Keratinocyte (primary cell): Measurements from ENCODE around the gene INPP5E. TPM values are rescaled to one million over a fixed set of nuclear protein-coding genes. Genes with fewer than 3 reads are reported as not detected.

Source experiments
- DNase-seq: peaks from one replicate; pipeline ENCODE4 v3.0.0-alpha.2; 2011; ENCODE audit warnings: low read depth, missing footprints, low spot score
- FAIRE-seq: peaks from 2 replicates; lab custom pipeline; 2011; peaks lifted over from hg19 to GRCh38; lab: Jason Lieb, UNC
- H2AFZ ChIP-seq: 2 replicates; pipeline ENCODE4 v1.6.0; 2012; ENCODE audit warnings: low read length, control low read depth, inconsistent platforms; ENCODE audit not compliant: control insufficient read depth
- H3K27ac ChIP-seq: 2 replicates; pipeline ENCODE4 v1.5.1; 2011; ENCODE audit warnings: low read length; ENCODE audit not compliant: control insufficient read depth, insufficient read depth
- H3K27me3 ChIP-seq: 3 replicates; pipeline ENCODE4 v1.6.0; 2011; ENCODE audit warnings: low read length; ENCODE audit not compliant: control insufficient read depth, insufficient read depth; ENCODE audit errors: extremely low read depth
- H3K36me3 ChIP-seq, 2 experiments: 2 replicates in 1 of 2; 3 replicates in 1 of 2; pipeline ENCODE4 v1.5.1; 2011; ENCODE audit warnings: low read length in 2 of 2, mild to moderate bottlenecking in 1 of 2; ENCODE audit not compliant: control insufficient read depth in 2 of 2, insufficient read depth in 2 of 2; ENCODE audit errors: extremely low read depth in 1 of 2
- H3K4me1 ChIP-seq: 3 replicates; pipeline ENCODE4 v1.5.1; 2011; ENCODE audit warnings: low read length; ENCODE audit not compliant: control insufficient read depth, insufficient read depth; ENCODE audit errors: extremely low read depth
- H3K4me2 ChIP-seq: 3 replicates; pipeline ENCODE4 v1.6.0; 2011; ENCODE audit warnings: low read depth, low read length; ENCODE audit not compliant: control insufficient read depth, insufficient read depth; ENCODE audit errors: extremely low read depth
- H3K4me3 ChIP-seq, 3 experiments: fragments of 200-600 bp in 1 of 3; sonication (generic) in 1 of 3; 2 replicates in 2 of 3; 3 replicates in 1 of 3; pipeline ENCODE4 v1.5.1; 2011 to 2016; ENCODE audit warnings: low read length in 3 of 3, mild to moderate bottlenecking in 3 of 3, control low read depth in 2 of 3, inconsistent platforms in 1 of 3, low read depth in 1 of 3, mixed read lengths in 1 of 3, mixed run types in 1 of 3, moderate library complexity in 1 of 3; ENCODE audit not compliant: control insufficient read depth in 2 of 3, insufficient read depth in 2 of 3; ENCODE audit errors: extremely low read depth in 1 of 3
- H3K79me2 ChIP-seq: 2 replicates; pipeline ENCODE4 v1.6.0; 2012; ENCODE audit warnings: low read length; ENCODE audit not compliant: control insufficient read depth, insufficient read depth
- H3K9ac ChIP-seq: 3 replicates; pipeline ENCODE4 v1.6.0; 2011; ENCODE audit warnings: low read length; ENCODE audit not compliant: control insufficient read depth, insufficient read depth; ENCODE audit errors: extremely low read depth
- H3K9me1 ChIP-seq: 3 replicates; pipeline ENCODE4 v1.6.0; 2011; ENCODE audit warnings: low read length; ENCODE audit not compliant: control insufficient read depth, insufficient read depth; ENCODE audit errors: extremely low read depth
- H3K9me3 ChIP-seq: 2 replicates; pipeline ENCODE4 v1.5.1; 2012; ENCODE audit warnings: low read depth, low read length; ENCODE audit not compliant: control insufficient read depth
- H4K20me1 ChIP-seq: 3 replicates; pipeline ENCODE4 v1.6.0; 2011; ENCODE audit warnings: low read length; ENCODE audit not compliant: control insufficient read depth, insufficient read depth; ENCODE audit errors: extremely low read depth
- CTCF ChIP-seq, 3 experiments: IDR thresholded peaks in 1 of 3; conservative IDR thresholded peaks in 1 of 3; optimal IDR thresholded peaks in 1 of 3; 2 replicates in 2 of 3; 3 replicates in 1 of 3; pipeline versions ENCODE3 to v1.5.1; 2011; ENCODE audit warnings: low read length in 3 of 3, mild to moderate bottlenecking in 3 of 3, moderate library complexity in 2 of 3, control low read depth in 1 of 3, inconsistent platforms in 1 of 3; ENCODE audit not compliant: insufficient read depth in 2 of 3; ENCODE audit errors: extremely low read depth in 1 of 3
- EZH2 ChIP-seq: IDR thresholded peaks from one replicate; pipeline ENCODE4 v1.6.1; 2012; ENCODE audit warnings: inconsistent platforms, mild to moderate bottlenecking, low read length, moderate library complexity
- dilution Hi-C: fragments of 300-500 bp; cut with MboI; formaldehyde crosslinking; loops from one replicate; pipeline ENCODE4 v1.7.0; 2020; ENCODE audit warnings: low sequenced_read_pairs; ENCODE audit not compliant: extremely low pct_ligation_motif_present
- polyA plus RNA-seq, 5 experiments: library from polyadenylated mRNA; depleted of rRNA in 3 of 5; stranded (reverse) in 3 of 5; stranded (forward) in 1 of 5; unstranded in 1 of 5; fragments of >200 nt; gene quantifications; 1 replicate in 1 of 5; 2 replicates in 3 of 5; 3 replicates in 1 of 5; pipeline versions ENCODE4 v1.2.1 to v1.2.3, GENCODE V29; 2011 to 2012; ENCODE audit warnings: missing spikeins in 2 of 5, low read depth in 1 of 5, low replicate concordance in 1 of 5

Gene INPP5E
- polyA plus RNA-seq, 1 donor (not counting 4 experiments of a cell fraction or from before 2014, with no cell fraction given): 4.4 TPM

GRCh38 chr9:136387217-136387616 is 52.4 kb downstream of the INPP5E start:
- Histone ChIP-seq H3K27ac (no peak overlapping the region), H3K4me2 (no peak overlapping the region), H3K9me1 (no peaks in the 10 kb centered on the region), H2AFZ (no peak overlapping the region), H3K27me3 (no peaks in the 10 kb centered on the region), H3K4me1 (no peaks in the 10 kb centered on the region), H3K9ac (no peak overlapping the region), H3K79me2 (no peaks in the 10 kb centered on the region), H4K20me1 (peaks cover 2% of the 10 kb centered on the region), H3K9me3 (no peaks in the 10 kb centered on the region), H3K36me3 (peaks cover 35 to 53% of the 10 kb centered on the region in 2 experiments), H3K4me3 (no peak overlapping the region)
- no peak for DNase-seq
- dilution Hi-C loops: no loop called here
- FAIRE-seq: no peak
- TF ChIP-seq CTCF (optimal IDR thresholded peaks at IDR 0.05 in 1 of 3, IDR thresholded peaks at IDR 0.05 in 1 of 3, conservative IDR thresholded peaks at IDR 0.05 in 1 of 3; ENCODE audit: extremely low read depth in 1 of 3, insufficient read depth in 2 of 3, low read length in 3 of 3): no peak
- TF ChIP-seq EZH2: no peak

GRCh38 chr9:136386018-136386417 is 53.6 kb downstream of the INPP5E start:
- TF ChIP-seq EZH2: no peak
- TF ChIP-seq CTCF (optimal IDR thresholded peaks at IDR 0.05 in 1 of 3, IDR thresholded peaks at IDR 0.05 in 1 of 3, conservative IDR thresholded peaks at IDR 0.05 in 1 of 3; ENCODE audit: extremely low read depth in 1 of 3, insufficient read depth in 2 of 3, low read length in 3 of 3): no peak
- H3K79me2 ChIP-seq: no peaks in the 10 kb centered on the region
- dilution Hi-C loops: no loop called here
- no peaks in the 10 kb centered on the region for H3K27me3 ChIP-seq
- no peaks in the 10 kb centered on the region for H3K9me3 ChIP-seq
- H3K4me1 ChIP-seq: no peaks in the 10 kb centered on the region
- H2AFZ ChIP-seq: no peak overlapping the region
- peaks cover 24 to 54% of the 10 kb centered on the region in 2 experiments for H3K36me3 ChIP-seq
- H3K9me1 ChIP-seq: no peaks in the 10 kb centered on the region
- no peak overlapping the region for H3K27ac ChIP-seq
- no peak overlapping the region for H3K9ac ChIP-seq
- DNase-seq (no peak), FAIRE-seq (no peak)
- H3K4me2 ChIP-seq: no peak overlapping the region
- peaks cover 2% of the 10 kb centered on the region for H4K20me1 ChIP-seq
- no peak overlapping the region for H3K4me3 ChIP-seq
